GM06990 (cell line): Measurements from ENCODE around the gene ADAMTS17.

ENCODE experiments used
- DNase-seq: peaks from one replicate; pipeline ENCODE4 v3.0.0-alpha.2; 2011; ENCODE audit not compliant: insufficient read length; ENCODE audit errors: extremely low read depth
- H3K27me3 ChIP-seq: replicated peaks from 2 replicates; pipeline ENCODE4 v1.6.0; 2011; ENCODE audit warnings: low read length; ENCODE audit not compliant: control insufficient read depth, insufficient read depth
- H3K36me3 ChIP-seq: 2 replicates; pipeline ENCODE4 v1.5.1; 2011; ENCODE audit warnings: low read length; ENCODE audit not compliant: control insufficient read depth, insufficient read depth
- H3K4me3 ChIP-seq: replicated peaks from 2 replicates; pipeline ENCODE4 v1.5.1; 2011; ENCODE audit warnings: low read depth, mild to moderate bottlenecking, control low read depth, low read length
- CTCF ChIP-seq: IDR thresholded peaks from 2 replicates; pipeline ENCODE4 v1.5.1; 2011; ENCODE audit warnings: low read length, control low read depth, mild to moderate bottlenecking, inconsistent platforms; ENCODE audit not compliant: insufficient read depth, poor library complexity, severe bottlenecking

Gene ADAMTS17

DNA sequence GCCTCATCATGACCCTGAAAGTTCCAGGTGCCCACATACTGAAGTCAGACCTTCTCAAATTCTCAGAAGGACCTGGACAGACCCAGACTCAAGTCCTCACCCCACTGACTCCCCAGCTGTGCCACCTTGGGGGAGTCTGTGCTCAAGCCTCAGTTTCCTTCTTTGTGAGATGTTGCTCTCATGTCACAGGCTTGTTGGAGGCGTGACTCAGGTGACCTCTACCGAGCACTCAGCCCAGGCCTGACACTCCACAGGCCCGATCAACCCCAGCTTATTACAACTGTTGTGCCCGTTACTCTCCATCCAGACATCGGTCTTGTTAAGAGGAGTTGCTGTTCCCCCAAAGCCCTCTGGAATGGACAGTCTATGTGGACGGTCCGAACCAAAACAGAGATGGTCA, 332.4 kb downstream of the ADAMTS17 start:
- no peak for DNase-seq
- H3K4me3 ChIP-seq = no peak overlapping the region
- no peaks in the 10 kb centered on the region; the same call in 1 of the 2 replicates for H3K27me3 ChIP-seq
- TF ChIP-seq CTCF = no peak
- H3K36me3 ChIP-seq = no peaks in the 10 kb centered on the region

- TF ChIP-seq CTCF = no peak
Observed at GRCh38 chr15:100008258-100008657, 333.5 kb downstream of the ADAMTS17 start.

DNA sequence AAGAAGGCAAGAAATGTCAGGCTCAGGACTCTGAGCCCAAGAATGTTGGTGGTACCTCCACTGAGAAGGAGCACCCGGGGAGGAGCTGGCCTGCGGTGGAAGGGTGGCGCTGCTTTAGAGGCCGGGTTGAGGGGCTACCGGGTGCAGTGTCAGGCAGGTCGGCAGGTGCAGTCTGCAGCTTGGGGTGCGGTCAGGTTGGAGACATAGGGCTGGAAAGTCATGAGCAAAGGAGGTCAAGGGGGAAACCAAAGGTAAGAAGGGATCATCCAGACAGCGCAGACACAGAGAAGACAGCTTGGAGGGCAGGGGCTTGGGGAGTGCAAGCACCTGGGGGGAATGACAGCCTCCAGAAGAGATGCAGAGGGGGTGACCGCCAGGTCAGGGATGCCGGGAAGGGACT, 334.2 kb downstream of the ADAMTS17 start:
- no peak for DNase-seq
- Histone ChIP-seq H3K36me3 (no peaks in the 10 kb centered on the region), H3K4me3 (no peak overlapping the region), H3K27me3 (no peaks in the 10 kb centered on the region; the same call in 1 of the 2 replicates)
- no peak for TF ChIP-seq CTCF

More at GRCh38 chr15:100008258-100008657, 333.5 kb downstream of the ADAMTS17 start:
- DNase-seq = no peak
- Histone ChIP-seq H3K4me3 (no peak overlapping the region), H3K36me3 (no peaks in the 10 kb centered on the region), H3K27me3 (no peaks in the 10 kb centered on the region; the same call in 1 of the 2 replicates)

GRCh38 chr15:100005715-100006114, 336.1 kb downstream of the ADAMTS17 start:
- H3K36me3 ChIP-seq = no peaks in the 10 kb centered on the region
- no peak for DNase-seq
- no peaks in the 10 kb centered on the region; the same call in 1 of the 2 replicates for H3K27me3 ChIP-seq
- no peak for TF ChIP-seq CTCF
- H3K4me3 ChIP-seq = no peak overlapping the region

- DNase-seq = no peak
- Histone ChIP-seq H3K27me3 (no peaks in the 10 kb centered on the region; the same call in 1 of the 2 replicates), H3K36me3 (no peaks in the 10 kb centered on the region), H3K4me3 (no peak overlapping the region)
- TF ChIP-seq CTCF = no peak
Observed at GRCh38 chr15:100005013-100005412, 336.8 kb downstream of the ADAMTS17 start.
